Brain microvascular endothelial cell (primary cell): ENCODE results near the gene CLNK.
A peak's percentile ranks its signal among the peaks of the same experiment; 100 is the strongest.

Experiments
- DNase-seq: peaks from one replicate; pipeline ENCODE4 v3.0.0-alpha.2; 2020
- H3K27ac ChIP-seq: fragments of 250-450 bp; sonication (Bioruptor Pico); 2 replicates; pipeline ENCODE4 v1.5.1; 2020; ENCODE audit warnings: mild to moderate bottlenecking, moderate library complexity
- H3K27me3 ChIP-seq: fragments of 250-450 bp; sonication (Bioruptor Pico); replicated peaks from 2 replicates; pipeline ENCODE4 v1.5.1; 2020; ENCODE audit warnings: mild to moderate bottlenecking
- H3K36me3 ChIP-seq: fragments of 250-450 bp; sonication (Bioruptor Pico); replicated peaks from 2 replicates; pipeline ENCODE4 v1.5.1; 2020; ENCODE audit warnings: mild to moderate bottlenecking
- H3K4me3 ChIP-seq: 2 replicates; pipeline ENCODE4 v1.5.1; 2011; ENCODE audit warnings: low read depth, mild to moderate bottlenecking, control low read depth, low read length, moderate library complexity
- CTCF ChIP-seq: IDR thresholded peaks from 2 replicates; pipeline ENCODE4 v1.5.1; 2011; ENCODE audit warnings: low read depth, mild to moderate bottlenecking, moderate library complexity, low read length, control low read depth, inconsistent platforms; ENCODE audit errors: missing control alignments
- in situ Hi-C: cut with HindIII; loops from 2 replicates; pipeline ENCODE4 v1.10.0; 2017; ENCODE audit warnings: low sequenced_read_pairs, low pct_ligation_motif_present

Gene CLNK

GRCh38 chr4:10596586-10597290, 87.8 kb downstream of the CLNK start:
- no peak for DNase-seq
- no peak for TF ChIP-seq CTCF
- in situ Hi-C loops, result no loop called here
- no peaks in the 10 kb centered on the region for H3K27me3 ChIP-seq
- no peaks in the 10 kb centered on the region for H3K36me3 ChIP-seq
- H3K4me3 ChIP-seq, result no peak overlapping the region
- H3K27ac ChIP-seq, result no peak overlapping the region

- Histone ChIP-seq H3K27me3 (no peaks in the 10 kb centered on the region), H3K4me3 (no peak overlapping the region), H3K27ac (no peak overlapping the region), H3K36me3 (no peaks in the 10 kb centered on the region)
- in situ Hi-C loops, result no loop called here
- DNase-seq, result no peak
- TF ChIP-seq CTCF, result peak; percentile 19
These were observed 91.4 kb downstream of the CLNK start for GRCh38 chr4:10593130-10593529.

- H3K36me3 ChIP-seq, result no peaks in the 10 kb centered on the region
- H3K4me3 ChIP-seq, result no peak overlapping the region
- in situ Hi-C loops, result no loop called here
- TF ChIP-seq CTCF, result peak; percentile 38
- H3K27me3 ChIP-seq, result no peaks in the 10 kb centered on the region
- DNase-seq, result peak; percentile 74
- peak overlapping the region; percentile 56 for H3K27ac ChIP-seq
These were observed 93.7 kb downstream of the CLNK start for GRCh38 chr4:10590896-10591295.

GRCh38 chr4:10589799-10590198, 94.8 kb downstream of the CLNK start:
- Histone ChIP-seq H3K27me3 (no peaks in the 10 kb centered on the region), H3K36me3 (no peaks in the 10 kb centered on the region), H3K27ac (peak overlapping the region; percentile 7), H3K4me3 (no peak overlapping the region)
- in situ Hi-C loops, result no loop called here
- TF ChIP-seq CTCF, result no peak
- DNase-seq, result no peak

GRCh38 chr4:10589321-10589720, 95.2 kb downstream of the CLNK start:
- in situ Hi-C loops, result no loop called here

More at GRCh38 chr4:10589321-10589720, 95.2 kb downstream of the CLNK start:
- Histone ChIP-seq H3K4me3 (no peak overlapping the region), H3K36me3 (no peaks in the 10 kb centered on the region), H3K27ac (peak overlapping the region; percentile 7), H3K27me3 (no peaks in the 10 kb centered on the region)
- TF ChIP-seq CTCF, result no peak
- peak; percentile 67 for DNase-seq
